ENCODE data around the gene CENPV.
"Not testable (repeated sequence)": the region's sequence is repeated elsewhere in the genome, so short reads cannot be mapped to it uniquely, and the experiment has no call there.

CENPV gene

DNA sequence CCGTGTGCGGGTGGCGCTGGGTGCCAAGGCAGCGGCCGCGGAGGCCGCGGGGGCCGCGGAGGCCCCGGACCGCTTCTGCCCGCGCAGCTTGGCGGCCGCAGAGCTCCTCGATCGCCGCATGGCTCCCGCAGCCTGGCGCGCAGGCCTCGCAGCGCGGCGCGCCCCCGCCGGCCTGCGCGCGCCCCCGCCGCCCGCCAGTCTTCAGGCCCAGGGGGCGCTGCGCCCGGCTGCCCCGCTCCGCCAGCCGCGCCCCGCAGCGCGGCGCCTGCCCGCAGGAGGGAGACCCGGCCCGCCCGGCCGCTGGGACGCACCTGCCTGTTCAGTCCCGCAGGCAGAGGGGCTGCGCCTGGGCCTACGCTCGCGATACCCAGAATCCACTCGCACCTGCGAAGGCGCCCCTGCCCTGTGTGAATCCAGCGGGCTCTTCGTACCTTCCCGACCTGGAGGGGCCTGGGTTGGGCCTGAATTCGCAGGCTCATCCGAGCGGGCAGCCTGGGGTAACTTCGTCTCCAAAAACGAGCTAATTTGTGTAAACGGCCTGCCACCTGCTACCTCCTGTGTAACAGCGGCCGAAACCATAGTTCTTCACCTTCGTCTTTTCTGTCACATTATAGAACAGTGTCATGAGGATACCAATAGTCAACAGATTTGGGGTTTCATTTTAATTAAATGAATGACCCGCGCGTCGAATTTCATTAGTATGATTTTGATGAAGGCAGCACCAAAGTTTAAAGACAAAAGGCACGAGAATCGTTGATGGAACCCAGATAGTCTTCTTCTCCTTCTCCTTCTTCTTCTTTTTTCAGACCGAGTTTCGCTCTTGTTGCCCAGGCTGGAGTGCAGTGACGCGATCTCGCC lies at the start of gene CENPV:
Gene CENPV (minus strand): TSS at position 153 of the 858 bp plus-strand sequence. CDS start 33 bp downstream, at position 120.
- Histone ChIP-seq H3K9me3 (ENCODE audit: control insufficient read depth, low read depth, low read length) (no peaks in the 10 kb centered on the region), H3K27me3 (ENCODE audit: control insufficient read depth, insufficient read depth, low read length) (no peaks in the 10 kb centered on the region), H3K27ac (ENCODE audit: low read length) (peak within 1 kb of the TSS; percentile 65), H3K36me3 (ENCODE audit: control insufficient read depth, low read depth, low read length) (peaks cover 15% of the 10 kb centered on the region), H3K4me3 (ENCODE audit: low read length) (peak within 1 kb of the TSS; percentile 84), H3K9ac (ENCODE audit: low read length) (peak within 1 kb of the TSS; percentile 96), H3K4me1 (ENCODE audit: control insufficient read depth, low read depth, low read length) (peaks cover 3% of the 10 kb centered on the region)

DNA sequence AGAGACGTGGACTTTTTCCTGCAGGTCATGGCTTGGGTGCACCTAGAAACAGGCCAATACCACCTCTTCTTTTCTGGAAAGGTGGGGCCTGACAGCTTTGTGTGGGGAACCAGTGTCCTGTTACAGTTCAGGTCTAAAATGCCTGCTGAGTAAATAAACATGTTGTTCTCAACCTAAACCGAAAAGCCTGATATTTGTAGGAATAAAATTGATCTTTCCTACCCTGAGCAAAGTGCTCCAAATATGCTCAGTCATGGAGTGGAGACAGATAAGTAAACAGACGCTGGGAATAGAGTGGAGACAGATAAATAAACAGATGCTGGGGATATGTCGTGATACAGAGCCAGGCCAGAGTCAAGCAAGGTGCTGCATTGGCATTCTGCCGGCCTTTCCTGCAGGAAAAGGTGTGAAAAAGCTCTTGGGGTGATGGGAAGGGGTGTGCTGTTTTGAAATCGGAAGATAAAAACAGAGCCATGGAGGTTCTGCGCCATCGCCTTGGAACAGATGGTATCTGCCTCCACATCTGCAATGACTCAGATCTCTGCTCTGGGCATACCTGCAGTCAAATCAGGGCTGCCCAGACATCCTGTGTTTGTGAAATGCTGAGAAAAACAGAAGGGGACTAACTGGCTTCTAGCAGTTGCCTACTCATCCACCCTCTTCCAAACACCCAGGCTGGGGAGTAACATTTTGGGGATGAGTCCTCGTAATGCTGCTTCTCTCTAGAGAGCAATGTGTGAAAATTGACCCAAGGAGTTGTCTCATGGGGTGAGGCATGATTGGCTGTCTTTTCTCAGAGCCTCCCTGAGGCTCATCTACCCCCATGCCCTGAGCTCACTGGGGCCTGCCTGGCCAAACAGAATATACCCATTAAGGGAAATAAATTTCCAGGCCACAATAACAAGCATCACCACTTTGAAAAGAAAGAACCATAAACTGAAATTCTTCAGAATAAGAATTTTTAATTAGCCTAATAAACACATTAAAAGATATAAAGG lies 45.3 kb upstream of the CENPV start:
- Histone ChIP-seq H3K27ac (ENCODE audit: low read length) (no peak overlapping the region), H3K4me3 (ENCODE audit: low read length) (no peak overlapping the region), H3K27me3 (ENCODE audit: control insufficient read depth, insufficient read depth, low read length) (no peaks in the 10 kb centered on the region), H3K4me1 (ENCODE audit: control insufficient read depth, low read depth, low read length) (peaks cover 7% of the 10 kb centered on the region), H3K36me3 (ENCODE audit: control insufficient read depth, low read depth, low read length) (no peaks in the 10 kb centered on the region), H3K9ac (ENCODE audit: low read length) (no peak overlapping the region), H3K9me3 (ENCODE audit: control insufficient read depth, low read depth, low read length) (no peaks in the 10 kb centered on the region)

DNA sequence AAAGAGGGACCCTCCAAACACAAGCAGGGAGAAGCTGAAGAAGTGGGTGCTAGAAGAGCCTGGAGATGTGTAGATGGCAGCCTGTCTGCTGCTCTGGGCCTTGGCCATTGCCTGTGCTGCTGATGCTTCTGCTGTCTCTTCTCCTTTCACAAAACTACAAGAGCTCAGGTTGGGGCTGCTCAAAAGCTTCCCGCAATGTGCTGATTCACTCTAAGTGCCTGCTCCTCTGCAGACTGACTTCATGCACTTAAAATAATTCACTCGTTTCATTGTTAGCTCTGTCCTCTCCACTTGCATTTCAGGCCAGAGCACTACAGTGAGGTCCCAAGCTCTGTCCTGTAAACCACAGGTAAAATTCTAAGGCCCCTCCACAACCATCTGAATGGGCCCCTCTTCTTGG lies 43.4 kb upstream of the CENPV start:
- not testable (repeated sequence) for H3K4me3 ChIP-seq (ENCODE audit: low read length); H3K9me3 ChIP-seq (ENCODE audit: control insufficient read depth, low read depth, low read length); H3K4me1 ChIP-seq (ENCODE audit: control insufficient read depth, low read depth, low read length); H3K27ac ChIP-seq (ENCODE audit: low read length); H3K9ac ChIP-seq (ENCODE audit: low read length); H3K27me3 ChIP-seq (ENCODE audit: control insufficient read depth, insufficient read depth, low read length); H3K36me3 ChIP-seq (ENCODE audit: control insufficient read depth, low read depth, low read length)

DNA sequence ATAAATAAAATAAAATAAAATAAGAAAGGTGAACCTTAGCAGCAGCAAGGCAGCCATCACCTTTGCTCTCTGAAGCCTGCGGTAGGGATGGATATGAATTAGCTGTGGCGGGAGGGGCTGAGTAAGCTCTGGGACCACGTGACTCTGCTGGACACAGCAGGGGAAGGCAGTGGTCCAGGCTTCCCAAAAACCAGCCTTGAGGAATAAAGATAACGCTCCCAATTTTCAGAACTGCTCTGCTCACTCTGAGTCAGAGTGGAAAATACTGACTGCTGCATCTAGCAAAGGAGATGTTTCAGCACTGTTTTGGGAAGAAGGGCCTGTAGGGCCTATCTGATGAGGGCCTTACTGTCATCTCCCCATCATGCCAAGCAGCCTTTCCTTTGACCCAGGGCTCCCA lies 42.6 kb upstream of the CENPV start:
- not testable (repeated sequence) for H3K27me3 ChIP-seq (ENCODE audit: control insufficient read depth, insufficient read depth, low read length); H3K27ac ChIP-seq (ENCODE audit: low read length); H3K4me3 ChIP-seq (ENCODE audit: low read length); H3K36me3 ChIP-seq (ENCODE audit: control insufficient read depth, low read depth, low read length); H3K9ac ChIP-seq (ENCODE audit: low read length); H3K9me3 ChIP-seq (ENCODE audit: control insufficient read depth, low read depth, low read length); H3K4me1 ChIP-seq (ENCODE audit: control insufficient read depth, low read depth, low read length)

DNA sequence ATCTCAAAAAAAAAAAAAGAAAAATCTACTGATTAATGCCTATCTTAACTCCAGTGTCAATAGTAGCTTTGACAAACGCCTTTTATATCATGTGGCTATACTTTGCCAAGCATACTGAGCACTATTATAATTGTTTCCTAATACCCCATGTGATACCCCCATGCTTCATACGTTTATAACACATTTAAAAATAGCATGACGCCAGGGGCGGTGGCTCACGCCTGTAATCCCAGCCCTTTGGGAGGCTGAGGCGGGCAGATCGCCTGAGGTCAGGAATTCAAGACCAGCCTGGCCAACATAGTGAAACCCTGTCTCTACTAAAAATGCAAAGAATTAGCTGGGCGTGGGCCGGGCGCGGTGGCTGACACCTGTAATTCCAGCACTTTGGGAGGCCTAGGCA lies 39.2 kb upstream of the CENPV start:
- H3K9ac ChIP-seq (ENCODE audit: low read length); H3K4me1 ChIP-seq (ENCODE audit: control insufficient read depth, low read depth, low read length); H3K4me3 ChIP-seq (ENCODE audit: low read length); H3K9me3 ChIP-seq (ENCODE audit: control insufficient read depth, low read depth, low read length); H3K27ac ChIP-seq (ENCODE audit: low read length); H3K27me3 ChIP-seq (ENCODE audit: control insufficient read depth, insufficient read depth, low read length); H3K36me3 ChIP-seq (ENCODE audit: control insufficient read depth, low read depth, low read length): not testable (repeated sequence)

DNA sequence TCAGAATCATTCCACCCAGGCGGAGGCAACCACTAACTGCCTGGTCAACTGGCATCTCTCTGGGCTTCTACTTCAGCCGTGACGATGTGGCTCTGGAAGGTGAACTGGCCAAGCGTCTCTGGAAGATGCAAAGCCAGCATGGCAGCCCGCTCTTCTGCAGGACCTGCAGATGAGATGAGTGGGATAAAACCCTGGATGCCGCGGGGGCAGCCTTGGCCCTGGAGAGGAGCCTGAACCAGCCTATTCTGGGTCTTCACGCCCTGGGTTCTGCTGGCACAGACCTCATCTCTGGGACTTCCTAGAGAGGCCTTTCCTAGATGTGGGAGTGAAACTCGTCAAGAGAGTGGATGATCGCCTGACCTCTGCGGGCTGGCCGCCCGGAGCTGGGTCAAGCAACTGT lies 38.2 kb upstream of the CENPV start:
- H3K9ac ChIP-seq (ENCODE audit: low read length) = no peak overlapping the region
- no peak overlapping the region for H3K4me3 ChIP-seq (ENCODE audit: low read length)
- H3K9me3 ChIP-seq (ENCODE audit: control insufficient read depth, low read depth, low read length) = no peaks in the 10 kb centered on the region
- peaks cover 5% of the 10 kb centered on the region for H3K4me1 ChIP-seq (ENCODE audit: control insufficient read depth, low read depth, low read length)
- H3K27ac ChIP-seq (ENCODE audit: low read length) = no peak overlapping the region
- H3K27me3 ChIP-seq (ENCODE audit: control insufficient read depth, insufficient read depth, low read length) = no peaks in the 10 kb centered on the region
- H3K36me3 ChIP-seq (ENCODE audit: control insufficient read depth, low read depth, low read length) = no peaks in the 10 kb centered on the region

DNA sequence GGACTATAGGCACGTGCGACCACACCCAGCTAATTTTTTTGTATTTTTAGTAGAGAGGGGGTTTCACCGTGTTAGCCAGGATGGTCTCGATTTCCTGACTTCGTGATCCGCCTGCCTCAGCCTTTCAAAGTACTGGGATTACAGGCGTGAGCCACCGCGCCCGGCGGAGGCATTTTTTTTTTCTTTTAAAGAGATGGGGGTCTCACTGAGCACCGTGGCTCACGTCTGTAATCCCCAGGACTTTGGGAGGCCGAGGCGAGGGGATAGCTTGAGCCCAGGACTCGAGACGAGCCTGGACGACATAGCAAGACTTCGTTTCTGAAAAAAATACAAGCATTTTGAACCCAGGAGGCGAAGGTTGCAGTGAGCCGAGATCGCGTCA lies 32.8 kb upstream of the CENPV start:
- not testable (repeated sequence) for H3K27ac ChIP-seq (ENCODE audit: low read length); H3K9ac ChIP-seq (ENCODE audit: low read length); H3K4me1 ChIP-seq (ENCODE audit: control insufficient read depth, low read depth, low read length); H3K9me3 ChIP-seq (ENCODE audit: control insufficient read depth, low read depth, low read length); H3K27me3 ChIP-seq (ENCODE audit: control insufficient read depth, insufficient read depth, low read length)
- Histone ChIP-seq H3K36me3 (ENCODE audit: control insufficient read depth, low read depth, low read length) (peaks cover 20% of the 10 kb centered on the region), H3K4me3 (ENCODE audit: low read length) (peak overlapping the region; percentile 62)

DNA sequence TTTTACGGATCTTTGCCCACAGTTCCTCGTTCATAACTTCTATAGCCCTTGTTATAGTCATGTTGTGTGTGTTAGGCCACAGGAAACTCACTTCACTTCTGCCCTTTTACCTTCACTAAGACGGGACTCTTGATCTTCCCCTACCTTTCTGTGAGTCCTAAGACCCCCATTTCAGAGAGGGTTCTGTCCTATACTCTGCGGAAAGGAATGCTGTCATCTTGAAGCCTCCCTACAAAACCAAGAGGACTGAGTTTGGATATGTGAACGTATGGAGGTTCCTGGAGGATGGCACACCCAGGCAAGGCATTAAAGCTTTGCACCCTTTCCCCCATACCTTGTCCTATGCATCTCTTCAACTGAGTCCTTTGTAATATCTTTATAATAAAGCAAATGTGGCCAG lies 31.3 kb upstream of the CENPV start:
- Histone ChIP-seq H3K9me3 (ENCODE audit: control insufficient read depth, low read depth, low read length) (no peaks in the 10 kb centered on the region), H3K27me3 (ENCODE audit: control insufficient read depth, insufficient read depth, low read length) (no peaks in the 10 kb centered on the region), H3K4me3 (ENCODE audit: low read length) (no peak overlapping the region), H3K36me3 (ENCODE audit: control insufficient read depth, low read depth, low read length) (peaks cover 20% of the 10 kb centered on the region), H3K4me1 (ENCODE audit: control insufficient read depth, low read depth, low read length) (peaks cover 5% of the 10 kb centered on the region), H3K9ac (ENCODE audit: low read length) (no peak overlapping the region), H3K27ac (ENCODE audit: low read length) (no peak overlapping the region)

DNA sequence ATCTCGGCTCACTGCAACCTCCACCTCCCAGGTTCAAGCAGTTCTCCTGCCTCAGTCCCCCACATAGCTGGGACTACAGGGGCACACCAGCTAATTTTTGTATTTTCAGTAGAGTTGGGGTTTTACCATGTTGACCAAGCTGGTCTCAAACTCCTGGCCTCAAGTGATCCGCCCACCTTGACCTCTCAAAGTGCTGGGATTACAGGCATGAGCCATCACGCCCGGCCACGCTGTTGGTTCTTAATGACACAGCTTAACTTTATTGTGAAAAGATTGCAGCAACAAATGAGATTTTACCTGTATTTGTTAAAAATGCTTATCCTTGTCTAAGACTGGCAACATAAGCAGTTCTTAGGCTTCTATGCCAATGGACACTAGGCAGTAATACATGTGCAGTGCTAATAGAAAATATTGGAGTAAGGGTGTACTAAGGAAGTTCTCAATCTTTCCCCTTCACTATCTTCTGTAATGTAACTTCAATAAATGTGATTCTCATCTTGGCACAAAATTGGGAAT lies 30.6 kb upstream of the CENPV start:
- Histone ChIP-seq H3K4me1 (ENCODE audit: control insufficient read depth, low read depth, low read length) (peaks cover 5% of the 10 kb centered on the region), H3K9me3 (ENCODE audit: control insufficient read depth, low read depth, low read length) (no peaks in the 10 kb centered on the region), H3K9ac (ENCODE audit: low read length) (no peak overlapping the region), H3K27ac (ENCODE audit: low read length) (no peak overlapping the region), H3K36me3 (ENCODE audit: control insufficient read depth, low read depth, low read length) (peaks cover 20% of the 10 kb centered on the region), H3K27me3 (ENCODE audit: control insufficient read depth, insufficient read depth, low read length) (no peaks in the 10 kb centered on the region), H3K4me3 (ENCODE audit: low read length) (no peak overlapping the region)

DNA sequence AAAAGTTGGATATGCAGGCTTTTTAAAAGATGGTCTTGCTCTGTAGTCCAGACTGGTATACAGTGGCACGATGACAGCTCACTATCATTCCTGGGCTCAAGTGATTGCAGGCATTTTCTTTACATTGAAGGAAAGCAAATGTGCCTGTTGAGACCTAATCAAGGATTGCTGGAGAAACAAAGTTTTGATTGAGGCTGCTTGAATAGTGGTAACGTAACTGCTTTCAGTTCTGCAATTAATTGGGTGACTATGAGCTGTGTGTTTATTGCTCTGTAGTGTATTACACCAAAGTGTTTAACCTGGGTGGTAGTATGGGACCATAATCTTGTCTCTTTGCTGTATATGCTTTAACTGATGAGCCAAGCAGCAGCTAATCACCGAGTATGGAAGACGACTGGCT lies 29.9 kb upstream of the CENPV start:
- no peak overlapping the region for H3K27ac ChIP-seq (ENCODE audit: low read length)
- H3K4me1 ChIP-seq (ENCODE audit: control insufficient read depth, low read depth, low read length) = peaks cover 5% of the 10 kb centered on the region
- H3K9me3 ChIP-seq (ENCODE audit: control insufficient read depth, low read depth, low read length) = no peaks in the 10 kb centered on the region
- no peak overlapping the region for H3K9ac ChIP-seq (ENCODE audit: low read length)
- peaks cover 20% of the 10 kb centered on the region for H3K36me3 ChIP-seq (ENCODE audit: control insufficient read depth, low read depth, low read length)
- no peak overlapping the region for H3K4me3 ChIP-seq (ENCODE audit: low read length)
- H3K27me3 ChIP-seq (ENCODE audit: control insufficient read depth, insufficient read depth, low read length) = no peaks in the 10 kb centered on the region

DNA sequence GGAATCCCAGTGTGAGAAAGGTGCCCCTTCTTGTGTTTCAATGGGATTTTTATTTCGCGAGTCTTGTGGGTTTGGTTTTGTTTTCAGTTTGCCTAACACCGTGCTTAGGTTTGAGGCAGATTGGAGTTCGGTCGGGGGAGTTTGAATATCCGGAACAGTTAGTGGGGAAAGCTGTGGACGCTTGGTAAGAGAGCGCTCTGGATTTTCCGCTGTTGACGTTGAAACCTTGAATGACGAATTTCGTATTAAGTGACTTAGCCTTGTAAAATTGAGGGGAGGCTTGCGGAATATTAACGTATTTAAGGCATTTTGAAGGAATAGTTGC lies 28.2 kb upstream of the CENPV start:
- H3K36me3 ChIP-seq (ENCODE audit: control insufficient read depth, low read depth, low read length) = peaks cover 20% of the 10 kb centered on the region
- H3K9ac ChIP-seq (ENCODE audit: low read length) = peak overlapping the region; percentile 97
- H3K27me3 ChIP-seq (ENCODE audit: control insufficient read depth, insufficient read depth, low read length) = no peaks in the 10 kb centered on the region
- H3K4me1 ChIP-seq (ENCODE audit: control insufficient read depth, low read depth, low read length) = no peaks in the 10 kb centered on the region
- H3K27ac ChIP-seq (ENCODE audit: low read length) = peak overlapping the region; percentile 93
- peak overlapping the region; percentile 100 for H3K4me3 ChIP-seq (ENCODE audit: low read length)
- no peaks in the 10 kb centered on the region for H3K9me3 ChIP-seq (ENCODE audit: control insufficient read depth, low read depth, low read length)
